Bronchial epithelial cell (primary cell): ENCODE data around the gene CDKN2A. TPM values are rescaled to one million over a fixed set of nuclear protein-coding genes. Genes with fewer than 3 reads are reported as not detected.

Experiments
- DNase-seq: peaks from one replicate; pipeline ENCODE4 v3.0.0-alpha.2; 2010; ENCODE audit warnings: low read depth
- FAIRE-seq: peaks from 2 replicates; lab custom pipeline; 2011; peaks lifted over from hg19 to GRCh38; lab: Jason Lieb, UNC
- H3K27me3 ChIP-seq: 2 replicates; pipeline ENCODE4 v1.5.1; 2011; ENCODE audit warnings: low read length; ENCODE audit not compliant: control insufficient read depth, insufficient read depth
- H3K36me3 ChIP-seq: 2 replicates; pipeline ENCODE4 v1.5.1; 2011; ENCODE audit warnings: low read length; ENCODE audit not compliant: control insufficient read depth, insufficient read depth
- H3K4me3 ChIP-seq: 2 replicates; pipeline ENCODE4 v1.5.1; 2011; ENCODE audit warnings: mild to moderate bottlenecking, low read depth, low read length, control low read depth
- CTCF ChIP-seq: IDR thresholded peaks from 2 replicates; pipeline ENCODE4 v1.5.1; 2011; ENCODE audit warnings: mild to moderate bottlenecking, moderate library complexity, low read length, control low read depth, inconsistent platforms; ENCODE audit not compliant: insufficient read depth, severe bottlenecking
- total RNA-seq: library from RNA; depleted of rRNA; stranded (reverse); fragments of >200 nt; gene quantifications from 2 replicates; pipeline ENCODE4 v1.2.1, GENCODE V29; 2014

Gene CDKN2A
- total RNA-seq, 1 donor from 2014 or later: 1.6 TPM

GRCh38 chr9:21943464-21943863, 50.7 kb downstream of the CDKN2A start:
- no peaks in the 10 kb centered on the region for H3K36me3 ChIP-seq
- no peak for TF ChIP-seq CTCF
- DNase-seq: no peak
- no peaks in the 10 kb centered on the region for H3K27me3 ChIP-seq
- H3K4me3 ChIP-seq: no peak overlapping the region
- no peak for FAIRE-seq

- Histone ChIP-seq H3K4me3 (no peak overlapping the region), H3K36me3 (no peaks in the 10 kb centered on the region), H3K27me3 (no peaks in the 10 kb centered on the region)
- DNase-seq (no peak), FAIRE-seq (no peak)
- no peak for TF ChIP-seq CTCF
These were observed 52.7 kb downstream of the CDKN2A start for GRCh38 chr9:21941337-21941995.

- Histone ChIP-seq H3K36me3 (no peaks in the 10 kb centered on the region), H3K27me3 (no peaks in the 10 kb centered on the region), H3K4me3 (no peak overlapping the region)
- FAIRE-seq (no peak), DNase-seq (no peak)
- no peak for TF ChIP-seq CTCF
These were observed 58.0 kb downstream of the CDKN2A start for GRCh38 chr9:21936161-21936560.

- H3K36me3 ChIP-seq: no peaks in the 10 kb centered on the region
- H3K27me3 ChIP-seq: no peaks in the 10 kb centered on the region
- no peak for FAIRE-seq
- no peak for DNase-seq
- TF ChIP-seq CTCF: no peak
- no peak overlapping the region for H3K4me3 ChIP-seq
These were observed 58.6 kb downstream of the CDKN2A start for GRCh38 chr9:21935631-21936030.

- no peak for TF ChIP-seq CTCF
- H3K36me3 ChIP-seq: no peaks in the 10 kb centered on the region
- DNase-seq (peak; percentile 77), FAIRE-seq (no peak)
- H3K27me3 ChIP-seq: no peaks in the 10 kb centered on the region
- H3K4me3 ChIP-seq: no peak overlapping the region
These were observed 60.3 kb downstream of the CDKN2A start for GRCh38 chr9:21933865-21934264.

- Histone ChIP-seq H3K27me3 (no peaks in the 10 kb centered on the region), H3K36me3 (no peaks in the 10 kb centered on the region), H3K4me3 (no peak overlapping the region)
- FAIRE-seq (no peak), DNase-seq (peak; percentile 67)
- no peak for TF ChIP-seq CTCF
These were observed 60.9 kb downstream of the CDKN2A start for GRCh38 chr9:21933281-21933680.
